Cardiac fibroblast (primary cell): ENCODE data around the gene STK17A.

Source experiments
- DNase-seq, 2 donors: peaks; one replicate each; pipeline versions ENCODE4 v3.0.0 to v3.0.0-alpha.2; 2010; ENCODE audit warnings: low read depth in 2 of 2
- H3K4me3 ChIP-seq, 2 donors: replicated peaks in 1 of 2; 1 replicate in 1 of 2; 2 replicates in 1 of 2; pipeline ENCODE4 v1.5.1; 2011; ENCODE audit warnings: low read depth in 2 of 2, low read length in 2 of 2, mild to moderate bottlenecking in 2 of 2, moderate library complexity in 1 of 2
- CTCF ChIP-seq: IDR thresholded peaks from one replicate; pipeline ENCODE4 v1.5.1; 2011; ENCODE audit warnings: low read depth, mild to moderate bottlenecking, low read length, inconsistent platforms

The STK17A gene

GRCh38 chr7:43639858-43640491 lies 57.1 kb downstream of the STK17A start:
- no peak overlapping the region for H3K4me3 ChIP-seq
- DNase-seq: peak; percentile 93
- TF ChIP-seq CTCF: no peak

- no peak overlapping the region for H3K4me3 ChIP-seq
- TF ChIP-seq CTCF: no peak
- no peak for DNase-seq
Measured at GRCh38 chr7:43640679-43641078, 57.8 kb downstream of the STK17A start.

GRCh38 chr7:43642897-43643630 lies 60.2 kb downstream of the STK17A start:
- TF ChIP-seq CTCF: no peak
- DNase-seq: no peak
- no peak overlapping the region for H3K4me3 ChIP-seq

- no peak overlapping the region for H3K4me3 ChIP-seq
- no peak for TF ChIP-seq CTCF
- DNase-seq: no peak
Measured at GRCh38 chr7:43643846-43644245, 60.9 kb downstream of the STK17A start.

- TF ChIP-seq CTCF: no peak
- no peak overlapping the region for H3K4me3 ChIP-seq
- DNase-seq: no peak
Measured at GRCh38 chr7:43645699-43646226, 62.9 kb downstream of the STK17A start.

GRCh38 chr7:43646603-43647338 lies 63.9 kb downstream of the STK17A start:
- no peak for TF ChIP-seq CTCF
- DNase-seq: peak; percentile 45 to 67
- H3K4me3 ChIP-seq: peak overlapping the region in 1 of 2 donors; percentile 37
